Small intestine (tissue), 7 donors: ENCODE data around the gene COPG1. TPM values are rescaled to one million over a fixed set of nuclear protein-coding genes. Genes with fewer than 3 reads are reported as not detected.

Source experiments
- DNase-seq, 2 donors: peaks; one replicate each; pipeline versions ENCODE4 v3.0.0 to v3.0.0-alpha.2; 2013
- FAIRE-seq: peaks from 2 replicates; lab custom pipeline; 2012; peaks lifted over from hg19 to GRCh38; lab: Jason Lieb, UNC
- H3K27ac ChIP-seq, 3 donors: one replicate each; pipeline ENCODE4 v1.5.1; 2013; ENCODE audit warnings: low read length in 2 of 3, mild to moderate bottlenecking in 2 of 3, control low read depth in 1 of 3, inconsistent platforms in 1 of 3, low read depth in 1 of 3, moderate library complexity in 1 of 3
- H3K27me3 ChIP-seq, 3 donors: one replicate each; pipeline ENCODE4 v1.6.1; 2013; ENCODE audit warnings: low read length in 3 of 3, inconsistent platforms in 1 of 3; ENCODE audit not compliant: control insufficient read depth in 3 of 3, insufficient read depth in 3 of 3
- H3K36me3 ChIP-seq, 3 donors: one replicate each; pipeline ENCODE4 v1.6.1; 2013; ENCODE audit warnings: low read length in 3 of 3, inconsistent platforms in 1 of 3, low read depth in 1 of 3, mild to moderate bottlenecking in 1 of 3, moderate library complexity in 1 of 3; ENCODE audit not compliant: control insufficient read depth in 3 of 3, insufficient read depth in 2 of 3
- H3K4me1 ChIP-seq, 3 donors: one replicate each; pipeline ENCODE4 v1.6.1; 2013; ENCODE audit warnings: low read length in 2 of 3, inconsistent platforms in 1 of 3, low read depth in 1 of 3, mild to moderate bottlenecking in 1 of 3, moderate library complexity in 1 of 3; ENCODE audit not compliant: control insufficient read depth in 3 of 3, insufficient read depth in 2 of 3
- H3K4me3 ChIP-seq, 3 donors: one replicate each; pipeline ENCODE4 v1.5.1; 2013; ENCODE audit warnings: low read length in 3 of 3, control low read depth in 1 of 3, inconsistent platforms in 1 of 3, low read depth in 1 of 3, mild to moderate bottlenecking in 1 of 3, moderate library complexity in 1 of 3
- H3K9me3 ChIP-seq, 2 donors: one replicate each; pipeline ENCODE4 v1.6.1; 2013; ENCODE audit warnings: low read depth in 1 of 2, low read length in 1 of 2; ENCODE audit not compliant: control insufficient read depth in 2 of 2, insufficient read depth in 1 of 2
- WGBS, 3 donors: extraction: QIAGEN DNeasy Blood & Tissue Kit; methylation state at CpG; one replicate each; pipeline ENCODE4 v1.1.7; 2013; 5-methylcytosine and 5-hydroxymethylcytosine counted together
- polyA plus RNA-seq, 4 donors: library from polyadenylated mRNA; stranded (reverse) in 3 of 4; unstranded in 1 of 4; fragments of 200-250 nt in 3 of 4; fragments of 120-200 nt in 1 of 4; gene quantifications; one replicate each; pipeline versions ENCODE4 v1.2.1 to v1.2.3, GENCODE V29; 2013
- donor health status: healthy with polysubstance abuse.
- donor health status: control.
- donor health status: control.
- donor health status: Bipolar disorder and iron deficiency.
- donor health status: healthy.

Gene COPG1
- polyA plus RNA-seq, 4 donors, result 112 to 145 (median 135) TPM

DNA sequence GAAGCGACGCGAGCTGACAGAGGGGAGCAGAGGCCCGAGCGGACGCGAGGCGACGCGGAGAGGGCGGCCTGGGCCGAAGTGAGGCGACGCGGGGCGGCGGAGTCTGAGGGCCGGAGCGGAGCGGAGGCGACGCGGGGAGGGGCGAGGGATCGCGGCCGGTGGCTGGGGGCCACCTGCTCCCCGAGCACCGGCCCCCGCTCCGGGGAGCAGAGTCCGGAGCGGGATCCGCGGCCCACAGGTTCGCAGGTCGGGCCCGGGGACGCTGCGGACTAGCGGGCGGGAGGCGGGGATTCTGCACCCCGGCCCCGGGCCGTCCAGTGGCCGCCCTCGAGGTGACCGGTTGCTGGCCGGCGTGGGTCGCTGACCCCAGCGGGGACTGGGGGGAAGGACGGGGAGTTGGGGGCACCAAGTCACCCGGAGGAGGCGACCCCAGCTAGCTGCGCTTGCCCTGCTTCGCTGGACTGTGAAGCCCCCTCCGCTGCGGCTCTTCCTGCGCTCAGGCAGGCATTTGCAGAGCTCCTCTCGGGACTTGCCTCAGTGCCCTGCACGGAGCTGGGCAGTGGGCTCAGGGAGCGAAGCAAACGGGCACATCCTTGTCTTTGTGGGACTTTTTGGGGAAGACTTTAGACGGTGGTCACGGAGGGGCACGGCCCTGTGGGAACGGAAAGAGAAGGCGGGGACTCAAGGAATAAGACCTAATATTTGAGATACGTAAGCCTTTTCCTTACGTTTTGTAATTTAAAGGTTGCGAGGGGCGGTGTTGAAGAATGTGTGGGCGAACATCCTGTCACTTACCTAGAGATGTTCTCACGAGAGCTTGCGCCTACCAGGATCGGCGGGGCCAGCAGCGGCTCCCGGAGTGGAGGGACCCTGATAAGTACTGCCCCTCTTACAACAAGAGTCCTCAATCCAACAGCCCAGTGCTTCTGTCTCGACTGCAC, 29.8 kb downstream of the COPG1 start:
- Histone ChIP-seq H3K36me3 (peaks cover 6 to 38% (median 10%) of the 10 kb centered on the region in 3 donors), H3K27ac (peak overlapping the region; percentile 89 to 97 (median 97)), H3K9me3 (no peaks in the 10 kb centered on the region), H3K27me3 (no peaks in the 10 kb centered on the region), H3K4me1 (peaks cover 5 to 20% (median 8%) of the 10 kb centered on the region in 3 donors), H3K4me3 (peak overlapping the region; percentile 78 to 92 (median 85))
- 0 to 1% (median 1%) methylated on average over 39 to 82 of the region's 82 CpGs for WGBS, 3 donors
- DNase-seq, result peak; percentile 39 to 69
- no peak for FAIRE-seq

DNA sequence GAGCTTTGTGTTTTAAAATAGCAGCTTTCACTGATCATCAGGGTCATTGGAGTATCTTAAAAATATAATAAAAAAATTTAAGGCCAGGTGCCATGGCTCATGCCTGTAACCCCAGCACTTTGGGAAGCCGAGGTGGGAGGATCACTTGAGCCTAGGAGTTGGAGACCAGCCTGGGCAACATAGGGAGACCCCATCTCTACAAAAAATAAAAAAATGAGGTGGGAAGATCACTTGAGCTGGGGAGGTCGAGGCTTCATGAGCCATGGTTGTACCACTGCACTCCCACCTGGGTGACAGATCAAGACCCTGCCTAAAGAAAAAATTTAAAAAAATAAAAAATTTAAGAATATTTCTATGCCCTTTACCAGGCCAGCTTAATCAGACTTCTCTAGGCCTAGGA, 30.8 kb downstream of the COPG1 start:
- FAIRE-seq, result no peak
- H3K36me3 ChIP-seq, result peaks cover 1 to 30% (median 2%) of the 10 kb centered on the region in 3 donors
- no peak overlapping the region for H3K27ac ChIP-seq
- peaks cover 5 to 20% (median 8%) of the 10 kb centered on the region in 3 donors for H3K4me1 ChIP-seq
- 67 to 79% (median 75%) methylated on average over 2 of the region's 2 CpGs for WGBS, 3 donors
- no peaks in the 10 kb centered on the region for H3K27me3 ChIP-seq
- no peaks in the 10 kb centered on the region for H3K9me3 ChIP-seq
- H3K4me3 ChIP-seq, result peak overlapping the region in 1 of 3 donors; percentile 92
- DNase-seq, result no peak

DNA sequence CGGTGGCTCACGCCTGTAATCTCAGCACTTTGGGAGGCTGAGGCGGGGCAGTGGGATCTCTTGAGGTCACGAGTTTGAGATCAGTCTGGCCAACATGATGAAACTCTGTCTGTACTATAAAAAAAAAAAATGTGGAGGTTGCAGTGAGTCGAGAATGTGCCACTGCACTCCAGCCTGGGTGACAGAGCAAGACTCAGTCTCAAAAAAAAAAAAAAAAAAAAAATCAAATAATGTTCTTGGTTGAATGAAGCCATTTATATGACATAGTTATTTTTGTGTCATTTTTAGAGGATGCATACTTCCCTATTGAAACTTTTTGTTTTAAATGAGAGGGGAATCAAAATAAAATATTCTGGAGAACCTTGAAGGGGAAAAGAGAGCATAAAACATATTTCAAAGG, 32.3 kb downstream of the COPG1 start:
- Histone ChIP-seq H3K4me1 (peaks cover 5 to 20% (median 8%) of the 10 kb centered on the region in 3 donors), H3K4me3 (no peak overlapping the region), H3K36me3 (peaks cover 0 to 31% (median 2%) of the 10 kb centered on the region in 3 donors), H3K27me3 (no peaks in the 10 kb centered on the region), H3K27ac (peak overlapping the region in 1 of 3 donors; percentile 66), H3K9me3 (no peaks in the 10 kb centered on the region)
- peak in 1 of 2 donors; percentile 23 for DNase-seq
- 44 to 71% (median 47%) methylated on average over 5 of the region's 5 CpGs for WGBS, 3 donors
- FAIRE-seq, result no peak

DNA sequence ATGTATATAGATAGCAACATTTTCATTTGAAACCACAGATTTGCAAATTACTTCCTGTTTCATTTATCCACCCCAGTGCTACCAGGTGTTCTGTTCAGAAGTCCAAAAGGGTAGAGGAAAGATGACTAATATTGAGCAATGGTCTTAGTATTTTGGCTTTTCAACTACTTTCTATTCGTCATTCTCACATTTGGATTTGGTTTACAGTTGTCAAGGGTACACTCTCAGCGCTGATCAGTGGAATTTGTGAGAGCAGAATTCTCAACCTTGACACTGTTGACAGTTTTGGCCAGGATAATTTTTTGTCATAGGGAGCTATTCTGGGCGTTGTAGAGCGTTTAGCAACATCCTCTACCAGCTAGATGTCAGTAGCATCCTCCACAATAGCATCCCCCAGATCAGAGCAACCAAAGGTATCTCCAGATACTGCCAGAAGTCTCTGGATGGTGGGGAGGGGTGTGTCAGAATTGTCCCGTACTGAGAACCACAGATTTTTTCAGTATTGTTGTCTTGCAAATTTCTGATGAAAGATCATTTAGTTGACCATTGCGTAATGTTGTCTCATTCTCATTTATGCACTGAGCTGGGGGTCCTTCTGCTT, 33.4 kb downstream of the COPG1 start:
- peak overlapping the region in 1 of 3 donors; percentile 37 for H3K27ac ChIP-seq
- H3K4me1 ChIP-seq, result peaks cover 5 to 17% (median 7%) of the 10 kb centered on the region in 3 donors
- 52 to 61% (median 54%) methylated on average over 6 of the region's 6 CpGs for WGBS, 3 donors
- no peak overlapping the region for H3K4me3 ChIP-seq
- H3K9me3 ChIP-seq, result no peaks in the 10 kb centered on the region
- H3K27me3 ChIP-seq, result no peaks in the 10 kb centered on the region
- FAIRE-seq (no peak), DNase-seq (peak in 1 of 2 donors; percentile 70)
- H3K36me3 ChIP-seq, result peaks cover 0 to 25% (median 2%) of the 10 kb centered on the region in 3 donors

DNA sequence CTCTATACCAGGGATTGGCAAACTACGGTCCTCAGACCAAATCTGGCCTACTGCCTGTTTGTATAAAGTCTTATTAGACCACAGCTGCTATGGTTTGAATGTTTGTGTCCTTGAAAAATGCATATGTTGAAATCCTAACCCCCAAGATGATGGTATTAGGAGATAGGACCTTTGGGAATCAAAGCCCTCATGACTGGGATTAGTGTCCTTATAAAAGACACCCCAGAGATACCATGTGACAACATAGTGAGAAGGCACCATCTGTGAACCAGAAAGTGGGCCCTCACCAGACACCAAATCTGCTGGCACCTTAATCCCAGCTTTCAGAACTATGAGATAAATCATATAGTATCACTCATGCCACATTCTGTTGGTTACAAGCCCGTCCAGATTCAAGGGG, 36.7 kb downstream of the COPG1 start:
- H3K4me1 ChIP-seq, result peaks cover 3% of the 10 kb centered on the region in 3 donors
- H3K4me3 ChIP-seq, result no peak overlapping the region
- no peak overlapping the region for H3K27ac ChIP-seq
- peaks cover 6 to 38% (median 7%) of the 10 kb centered on the region in 3 donors for H3K36me3 ChIP-seq
- no peaks in the 10 kb centered on the region for H3K9me3 ChIP-seq
- no peaks in the 10 kb centered on the region for H3K27me3 ChIP-seq
- FAIRE-seq (no peak), DNase-seq (no peak)
- WGBS, 3 donors, result 91 to 93% (median 91%) methylated on average over 2 of the region's 2 CpGs

DNA sequence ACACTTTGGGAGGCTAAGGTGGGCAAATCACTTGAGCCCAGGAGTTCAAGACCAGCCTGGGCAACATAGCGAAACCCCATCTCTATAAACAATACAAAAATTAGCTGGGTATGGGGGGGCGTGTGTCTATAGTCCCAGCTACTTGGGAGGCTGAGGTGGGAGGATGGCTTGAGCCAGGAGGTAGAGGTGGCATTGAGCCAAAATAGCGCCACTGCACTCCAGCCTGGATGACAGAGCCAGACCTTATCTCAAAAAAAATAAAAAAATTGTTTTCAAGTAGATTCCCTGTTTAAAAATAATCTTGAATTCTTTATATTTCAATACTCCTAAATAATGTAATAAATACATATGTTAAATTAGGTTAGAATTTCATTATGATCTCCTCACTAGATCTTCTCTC, 39.0 kb downstream of the COPG1 start:
- 89 to 95% (median 92%) methylated on average over 3 of the region's 3 CpGs for WGBS, 3 donors
- H3K4me3 ChIP-seq, result no peak overlapping the region
- H3K27me3 ChIP-seq, result no peaks in the 10 kb centered on the region
- peaks cover 9 to 36% (median 10%) of the 10 kb centered on the region in 3 donors for H3K36me3 ChIP-seq
- FAIRE-seq (no peak), DNase-seq (no peak)
- H3K9me3 ChIP-seq, result no peaks in the 10 kb centered on the region
- H3K27ac ChIP-seq, result no peak overlapping the region
- no peaks in the 10 kb centered on the region for H3K4me1 ChIP-seq

DNA sequence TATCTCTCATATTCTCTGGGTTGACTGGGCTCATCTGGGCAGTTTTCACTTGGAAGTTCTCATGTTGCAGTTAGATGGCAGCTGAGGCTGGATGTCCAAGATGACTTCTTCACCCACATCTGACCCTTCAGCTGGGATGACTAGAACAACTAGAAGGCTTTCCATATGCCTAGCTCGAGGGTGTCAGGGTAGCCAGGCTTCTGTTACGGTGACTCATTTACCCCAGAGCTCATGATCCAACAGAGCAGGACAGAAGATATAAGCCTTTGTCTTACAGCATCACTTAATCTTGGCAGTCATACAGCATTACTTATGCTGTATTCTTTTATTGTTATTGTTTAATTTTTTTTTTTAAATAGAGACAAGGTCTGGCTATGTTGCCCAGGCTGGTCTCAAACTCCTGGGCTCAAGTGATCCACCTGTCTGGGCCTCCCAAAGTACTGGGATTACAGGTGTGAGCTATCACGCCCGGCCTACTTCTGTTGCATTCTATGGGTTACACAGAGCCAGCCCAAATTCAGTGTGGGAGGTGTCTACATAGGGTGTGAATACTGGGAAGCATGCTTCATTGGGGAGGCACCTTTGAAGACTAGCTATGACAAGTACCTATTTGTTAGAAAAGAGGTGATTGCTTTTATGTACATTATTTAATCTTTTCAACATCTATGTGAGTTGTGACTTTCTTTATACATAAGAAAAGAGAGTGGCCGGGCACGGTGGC, 40.0 kb downstream of the COPG1 start:
- no peak for FAIRE-seq
- whole genome bisulfite sequencing, 3 donors, result 90 to 94% (median 91%) methylated on average over 6 of the region's 6 CpGs
- Histone ChIP-seq H3K9me3 (no peaks in the 10 kb centered on the region), H3K27ac (no peak overlapping the region), H3K27me3 (no peaks in the 10 kb centered on the region), H3K36me3 (peaks cover 7 to 40% (median 10%) of the 10 kb centered on the region in 3 donors), H3K4me1 (no peaks in the 10 kb centered on the region), H3K4me3 (no peak overlapping the region)
- DNase-seq, result no peak
